Right renal cortex interstitium (tissue), 3 donors: ENCODE results near the gene TMOD1. TPM values are rescaled to one million over a fixed set of nuclear protein-coding genes. Genes with fewer than 3 reads are reported as not detected.

Experiments
- DNase-seq, 3 donors: peaks; one replicate each; pipeline ENCODE4 v3.0.0-alpha.2; 2013; ENCODE audit warnings: low read depth in 3 of 3, low spot score in 2 of 3
- polyA plus RNA-seq, 3 donors: library from polyadenylated mRNA; unstranded; fragments of 120-200 nt; gene quantifications; one replicate each; pipeline ENCODE4 v1.2.1, GENCODE V29; 2013; ENCODE audit not compliant: insufficient read length in 3 of 3

TMOD1 gene
- polyA plus RNA-seq, 3 donors = 2.0 to 3.0 (median 2.1) TPM

- DNase-seq = no peak
Measured at GRCh38 chr9:97543561-97543960, 42.1 kb downstream of the TMOD1 start.

GRCh38 chr9:97545486-97545885 lies 44.0 kb downstream of the TMOD1 start:
- no peak for DNase-seq

- no peak for DNase-seq
Measured at GRCh38 chr9:97547098-97547829, 45.8 kb downstream of the TMOD1 start.

- DNase-seq = no peak
Measured at GRCh38 chr9:97548379-97548778, 46.9 kb downstream of the TMOD1 start.

- DNase-seq = no peak
Measured at GRCh38 chr9:97548819-97549540, 47.5 kb downstream of the TMOD1 start.

GRCh38 chr9:97550386-97550785 lies 48.9 kb downstream of the TMOD1 start:
- no peak for DNase-seq

GRCh38 chr9:97551308-97551707 lies 49.8 kb downstream of the TMOD1 start:
- no peak for DNase-seq

- DNase-seq = no peak
Measured at GRCh38 chr9:97553141-97553540, 51.7 kb downstream of the TMOD1 start.

GRCh38 chr9:97553841-97554240 lies 52.4 kb downstream of the TMOD1 start:
- no peak for DNase-seq

- no peak for DNase-seq
Measured at GRCh38 chr9:97554566-97555075, 53.2 kb downstream of the TMOD1 start.

GRCh38 chr9:97555164-97555563 lies 53.7 kb downstream of the TMOD1 start:
- no peak for DNase-seq

GRCh38 chr9:97556036-97556720 lies 54.7 kb downstream of the TMOD1 start:
- DNase-seq = no peak

- DNase-seq = no peak
Measured at GRCh38 chr9:97556721-97557605, 55.5 kb downstream of the TMOD1 start.

GRCh38 chr9:97557606-97558095 lies 56.2 kb downstream of the TMOD1 start:
- no peak for DNase-seq

GRCh38 chr9:97558701-97559101 lies 57.2 kb downstream of the TMOD1 start:
- no peak for DNase-seq

- no peak for DNase-seq
Measured at GRCh38 chr9:97559111-97559514, 57.6 kb downstream of the TMOD1 start.

GRCh38 chr9:97560154-97560553 lies 58.7 kb downstream of the TMOD1 start:
- no peak for DNase-seq

GRCh38 chr9:97560851-97561250 lies 59.4 kb downstream of the TMOD1 start:
- no peak for DNase-seq

- no peak for DNase-seq
Measured at GRCh38 chr9:97561501-97561900, 60.0 kb downstream of the TMOD1 start.

- DNase-seq = no peak
Measured at GRCh38 chr9:97562542-97562941, 61.1 kb downstream of the TMOD1 start.
